Tibial nerve (tissue), 3 donors: ENCODE results near the gene ZNF324.

Experiments
- CTCF ChIP-seq, 5 experiments: fragments of 200-600 bp in 3 of 5; fragments of 450-650 bp in 2 of 5; sonication (generic) in 3 of 5; IDR thresholded peaks; one replicate each; pipeline ENCODE4 v1.5.1; 2016 to 2019; ENCODE audit warnings: antibody characterized with exemption in 5 of 5, mild to moderate bottlenecking in 3 of 5, moderate library complexity in 2 of 5
- POLR2A ChIP-seq, 2 donors: fragments of 450-650 bp; IDR thresholded peaks; one replicate each; pipeline ENCODE4 v1.6.1; 2017; ENCODE audit warnings: antibody characterized with exemption in 2 of 2, mild to moderate bottlenecking in 2 of 2, moderate library complexity in 2 of 2

- TF ChIP-seq POLR2A (IDR thresholded peaks at IDR 0.05) (no peak), CTCF (IDR thresholded peaks at IDR 0.05) (peak; percentile 81 to 96 (median 91))
Observed at GRCh38 chr19:58513694-58514563, 47.0 kb downstream of the ZNF324 start.
